ENCODE measurements around the gene UNC13A. TPM values are rescaled to one million over a fixed set of nuclear protein-coding genes. Genes with fewer than 3 reads are reported as not detected.

UNC13A gene
- total RNA-seq, 6 experiments from 2014 or later, result 0.02 TPM; not detected in 5

DNA sequence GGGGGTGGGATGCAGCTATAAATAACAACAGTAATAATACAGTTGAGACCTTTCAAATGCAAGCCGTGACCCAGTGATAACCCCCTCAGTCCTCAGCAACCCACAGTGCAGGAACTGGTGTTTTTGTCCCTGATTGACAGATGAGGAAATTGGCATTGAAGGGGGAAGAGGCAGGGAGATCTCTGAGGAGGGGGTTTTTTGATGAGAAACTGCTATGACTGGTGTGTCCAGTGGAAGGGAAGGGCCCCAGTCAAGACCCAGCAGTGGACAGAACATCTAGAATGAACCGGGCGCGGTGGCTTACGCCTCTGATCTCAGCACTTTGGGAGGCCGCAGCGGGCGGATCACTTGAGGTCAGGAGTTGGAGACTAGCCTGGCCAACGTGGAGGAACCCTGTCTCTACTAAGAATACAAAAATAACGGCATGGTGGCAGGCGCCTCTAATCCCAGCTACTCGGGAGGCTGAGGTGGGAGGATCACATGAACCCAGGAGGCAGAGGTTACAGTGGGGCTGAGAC lies 33.0 kb upstream of the UNC13A start:
- ATAC-seq (peak in 1 of 4 donors; percentile 14), DNase-seq (no peak)
- no peaks in the 10 kb centered on the region for H3K9me3 ChIP-seq
- TF ChIP-seq, protein P1, sequence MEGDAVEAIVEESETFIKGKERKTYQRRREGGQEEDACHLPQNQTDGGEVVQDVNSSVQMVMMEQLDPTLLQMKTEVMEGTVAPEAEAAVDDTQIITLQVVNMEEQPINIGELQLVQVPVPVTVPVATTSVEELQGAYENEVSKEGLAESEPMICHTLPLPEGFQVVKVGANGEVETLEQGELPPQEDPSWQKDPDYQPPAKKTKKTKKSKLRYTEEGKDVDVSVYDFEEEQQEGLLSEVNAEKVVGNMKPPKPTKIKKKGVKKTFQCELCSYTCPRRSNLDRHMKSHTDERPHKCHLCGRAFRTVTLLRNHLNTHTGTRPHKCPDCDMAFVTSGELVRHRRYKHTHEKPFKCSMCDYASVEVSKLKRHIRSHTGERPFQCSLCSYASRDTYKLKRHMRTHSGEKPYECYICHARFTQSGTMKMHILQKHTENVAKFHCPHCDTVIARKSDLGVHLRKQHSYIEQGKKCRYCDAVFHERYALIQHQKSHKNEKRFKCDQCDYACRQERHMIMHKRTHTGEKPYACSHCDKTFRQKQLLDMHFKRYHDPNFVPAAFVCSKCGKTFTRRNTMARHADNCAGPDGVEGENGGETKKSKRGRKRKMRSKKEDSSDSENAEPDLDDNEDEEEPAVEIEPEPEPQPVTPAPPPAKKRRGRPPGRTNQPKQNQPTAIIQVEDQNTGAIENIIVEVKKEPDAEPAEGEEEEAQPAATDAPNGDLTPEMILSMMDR (IDR thresholded peaks at IDR 0.05), result no peak
- H3K27ac ChIP-seq, result no peak overlapping the region
- 69% methylated on average over 6 of the region's 12 CpGs for WGBS (ENCODE audit: insufficient coverage, low coverage, low lambda C conversion rate, missing lambda C conversion rate)
- H3K27me3 ChIP-seq, result no peaks in the 10 kb centered on the region
- H3K36me3 ChIP-seq, result peaks cover 0 to 15% (median under 1%) of the 10 kb centered on the region in 4 donors
- intact Hi-C loops (cut with DNase I), result no loop called here
- peaks cover 0 to 18% (median 5%) of the 10 kb centered on the region in 4 donors for H3K4me1 ChIP-seq
- peak overlapping the region in 1 of 3 donors; percentile 89 for H3K4me3 ChIP-seq

DNA sequence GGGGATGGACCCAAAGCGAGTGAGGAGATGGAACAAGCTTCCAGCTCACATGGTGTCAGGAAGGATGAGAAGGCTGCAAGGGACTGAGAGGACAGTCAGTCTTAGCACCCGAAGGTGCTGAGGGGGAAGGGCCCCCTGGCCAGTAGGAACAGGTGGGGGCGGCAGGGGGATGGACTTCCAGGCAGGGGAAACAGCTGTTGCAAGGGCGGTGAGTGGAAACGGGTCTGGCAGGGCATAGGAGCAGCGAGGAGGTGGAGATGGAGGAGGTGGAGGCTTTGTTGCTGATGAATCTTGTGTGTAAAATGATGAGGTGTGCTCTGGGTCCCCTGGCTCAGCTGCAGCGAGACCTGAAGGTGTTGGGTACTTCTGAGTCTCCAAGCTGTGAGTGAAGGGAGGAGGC lies 32.3 kb upstream of the UNC13A start:
- Histone ChIP-seq H3K27me3 (no peaks in the 10 kb centered on the region), H3K36me3 (peaks cover 0 to 12% (median 0%) of the 10 kb centered on the region in 4 donors), H3K27ac (peak overlapping the region in 2 of 3 donors; percentile 18 to 66), H3K4me1 (peaks cover 0 to 18% (median 5%) of the 10 kb centered on the region in 4 donors), H3K9me3 (no peaks in the 10 kb centered on the region), H3K4me3 (peak overlapping the region; percentile 78 to 89 (median 86))
- no peak for TF ChIP-seq POLR2A (IDR thresholded peaks at IDR 0.05)
- TF ChIP-seq, protein P1 (IDR thresholded peaks at IDR 0.05), result no peak
- 24% methylated on average over 7 of the region's 7 CpGs for WGBS (ENCODE audit: insufficient coverage, low coverage, low lambda C conversion rate, missing lambda C conversion rate)
- DNase-seq (peak in 1 of 3 donors; percentile 32), ATAC-seq (no peak)
- intact Hi-C loops (cut with DNase I), result no loop called here

DNA sequence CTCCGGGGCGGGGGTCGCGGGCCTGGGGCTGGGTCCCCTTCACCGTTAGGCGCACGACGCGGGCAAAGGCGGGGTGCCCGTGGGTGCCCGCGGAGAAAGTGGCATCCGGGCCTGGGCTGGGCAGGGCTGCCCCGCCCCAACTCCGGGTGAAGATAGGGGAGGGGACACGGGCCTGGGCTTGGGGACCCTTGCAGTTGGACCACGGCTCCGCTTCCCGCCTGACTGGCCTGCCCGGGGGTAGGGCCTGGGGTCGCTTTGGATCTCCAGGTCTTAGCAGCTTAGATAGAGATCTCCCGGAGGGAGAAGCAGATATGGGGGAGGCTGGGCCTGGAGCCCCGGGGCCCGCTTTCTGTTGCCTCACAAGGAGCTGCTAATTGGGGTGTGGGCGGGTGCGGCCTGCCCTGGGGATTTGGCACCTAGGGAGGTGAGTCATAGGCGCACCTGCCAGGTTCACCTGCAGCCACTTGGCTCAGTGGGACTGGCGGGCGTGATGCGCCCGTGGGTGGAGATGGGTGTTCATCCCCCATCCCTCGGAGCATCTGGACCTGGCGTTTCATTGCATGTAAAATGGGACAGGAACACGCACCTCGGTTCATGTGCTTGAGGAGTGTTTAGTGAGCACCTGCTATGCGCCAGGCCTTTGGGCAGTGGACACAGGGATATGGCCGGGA lies 31.7 kb upstream of the UNC13A start:
- Histone ChIP-seq H3K27ac (peak overlapping the region; percentile 15 to 66 (median 62)), H3K4me1 (peaks cover 0 to 18% (median 5%) of the 10 kb centered on the region in 4 donors), H3K36me3 (peaks cover 0 to 8% (median 0%) of the 10 kb centered on the region in 4 donors), H3K27me3 (no peaks in the 10 kb centered on the region), H3K9me3 (no peaks in the 10 kb centered on the region), H3K4me3 (peak overlapping the region; percentile 78 to 89 (median 86))
- no peak for TF ChIP-seq POLR2A (IDR thresholded peaks at IDR 0.05)
- TF ChIP-seq, protein P1 (IDR thresholded peaks at IDR 0.05), result no peak
- DNase-seq (peak in 1 of 3 donors; percentile 33), ATAC-seq (peak in 3 of 4 donors; percentile 2 to 10 (median 5))
- WGBS (ENCODE audit: insufficient coverage, low coverage, low lambda C conversion rate, missing lambda C conversion rate), result 7% methylated on average over 4 of the region's 38 CpGs
- intact Hi-C loops (cut with DNase I), result loop anchor here in 1 of 2 donors (10.0 kb wide), 1 partner anchor 55 kb away; no protein-coding TSS in a partner anchor

DNA sequence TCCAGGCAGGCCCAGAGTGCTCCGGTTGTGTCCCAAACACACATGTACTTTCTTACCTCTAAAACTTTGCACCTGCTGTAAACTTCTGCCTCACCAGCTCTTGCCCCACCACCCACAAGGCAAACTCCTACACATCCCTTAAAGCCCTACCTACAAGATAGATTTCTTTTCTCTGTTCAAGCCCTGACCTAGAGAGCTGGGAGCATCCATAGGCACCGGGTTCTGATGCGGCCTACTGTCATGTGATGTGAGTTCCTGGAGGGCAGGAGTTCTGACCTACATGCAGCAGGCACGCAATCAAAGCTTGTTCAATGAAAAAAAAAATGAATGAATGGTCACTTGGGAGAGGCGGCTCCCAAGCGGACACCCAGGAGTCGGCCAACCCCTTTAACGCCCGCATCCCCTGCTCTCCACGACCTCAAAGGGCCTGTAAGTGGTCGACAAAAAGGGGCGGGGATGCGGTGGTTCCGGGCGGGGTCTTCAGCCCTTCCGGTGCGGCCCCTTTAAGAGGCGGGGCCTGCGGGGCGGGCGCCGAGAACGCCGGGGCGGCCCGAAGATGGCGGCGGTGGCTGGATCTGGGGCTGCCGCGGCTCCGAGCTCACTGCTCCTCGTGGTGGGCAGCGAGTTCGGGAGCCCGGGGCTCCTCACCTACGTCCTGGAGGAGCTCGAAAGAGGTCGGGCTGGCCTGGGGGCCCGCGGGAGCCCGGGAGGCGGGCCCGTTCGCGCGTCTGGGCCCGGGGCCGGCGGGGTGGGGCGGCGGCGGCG lies 31.0 kb upstream of the UNC13A start, which contains the start of gene MAP1S:
MAP1S (plus strand) TSS at position 534 of the 765 bp plus-strand sequence; CDS start at position 557, 23 bp downstream.
- Histone ChIP-seq H3K4me3 (peak within 1 kb of the TSS; percentile 78 to 89 (median 86)), H3K27me3 (no peaks in the 10 kb centered on the region), H3K36me3 (peaks cover 0 to under 1% (median 0%) of the 10 kb centered on the region in 4 donors), H3K4me1 (peaks cover 0 to 18% (median 5%) of the 10 kb centered on the region in 4 donors), H3K9me3 (no peaks in the 10 kb centered on the region), H3K27ac (peak within 1 kb of the TSS; percentile 15 to 66 (median 62))
- 23% methylated on average over 4 of the region's 53 CpGs for WGBS (ENCODE audit: insufficient coverage, low coverage, low lambda C conversion rate, missing lambda C conversion rate)
- peak; percentile 59 for TF ChIP-seq POLR2A (IDR thresholded peaks at IDR 0.05)
- TF ChIP-seq, protein P1 (IDR thresholded peaks at IDR 0.05), result no peak
- ATAC-seq (peak; percentile 59 to 80 (median 64)), DNase-seq (peak; percentile 70 to 72 (median 72))
- intact Hi-C loops (cut with DNase I), result loop anchor here in 1 of 2 donors (10.0 kb wide), 1 partner anchor 56 kb away; no protein-coding TSS in a partner anchor
